ENCODE data around the gene PCBP3. TPM values are rescaled to one million over a fixed set of nuclear protein-coding genes. Genes with fewer than 3 reads are reported as not detected.

Gene PCBP3
- total RNA-seq, 2 experiments from 2014 or later: 0.66 to 1.3 TPM

DNA sequence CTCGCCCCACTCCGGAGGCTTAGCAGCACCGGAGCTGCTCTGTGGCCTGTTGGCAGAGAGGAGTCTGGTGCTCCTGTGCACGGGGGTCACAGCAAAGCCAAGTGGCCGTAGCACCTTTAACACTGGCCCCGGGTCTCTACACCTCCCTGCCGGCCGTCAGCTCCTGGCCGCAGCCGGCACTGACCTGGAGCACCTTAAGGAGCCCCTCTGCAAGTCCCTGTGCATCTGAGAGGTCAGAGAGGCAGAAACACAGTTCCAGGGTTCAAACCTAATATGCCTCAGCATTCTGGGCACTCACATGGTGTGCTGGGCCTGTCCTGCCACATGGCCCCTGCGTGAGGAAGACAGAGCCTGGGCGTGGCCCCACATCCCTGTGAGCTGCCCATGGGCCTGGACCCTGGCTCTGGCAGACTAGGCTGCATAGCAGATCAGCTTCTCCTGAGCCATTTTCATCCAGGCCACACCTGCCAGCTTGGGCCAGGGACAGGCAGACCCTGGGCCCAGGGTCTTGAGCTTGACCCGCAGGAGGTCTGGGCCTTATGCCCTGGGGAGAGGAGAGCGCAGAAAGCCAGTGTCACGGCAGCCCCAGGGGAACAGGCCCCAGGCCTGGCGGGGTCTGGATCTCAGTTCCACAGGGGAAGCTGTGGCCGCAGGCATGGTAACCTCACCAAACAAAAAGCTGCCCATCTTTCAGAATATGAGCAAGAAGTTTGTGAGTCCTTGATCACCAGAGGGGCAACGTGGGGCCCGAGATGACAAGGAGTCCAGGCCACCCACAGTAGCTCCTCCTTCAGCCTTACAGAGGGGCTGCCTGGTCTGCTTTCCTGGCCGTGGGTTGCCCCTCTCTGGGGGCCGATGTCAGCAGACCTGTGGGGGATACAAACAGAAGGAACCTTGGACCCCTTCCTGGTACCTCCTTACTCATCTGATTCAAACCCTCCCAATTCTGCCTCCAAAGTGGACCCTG is 192.1 kb downstream of the PCBP3 start:
- Mint-ChIP-seq H3K27ac (no peak overlapping the region), H3K9me3 (no peaks in the 10 kb centered on the region), H3K36me3 (peaks cover 3% of the 10 kb centered on the region), H3K4me3 (no peak overlapping the region), H3K4me1 (peaks cover 3% of the 10 kb centered on the region), H3K27me3 (no peaks in the 10 kb centered on the region)
- no peak for DNase-seq

DNA sequence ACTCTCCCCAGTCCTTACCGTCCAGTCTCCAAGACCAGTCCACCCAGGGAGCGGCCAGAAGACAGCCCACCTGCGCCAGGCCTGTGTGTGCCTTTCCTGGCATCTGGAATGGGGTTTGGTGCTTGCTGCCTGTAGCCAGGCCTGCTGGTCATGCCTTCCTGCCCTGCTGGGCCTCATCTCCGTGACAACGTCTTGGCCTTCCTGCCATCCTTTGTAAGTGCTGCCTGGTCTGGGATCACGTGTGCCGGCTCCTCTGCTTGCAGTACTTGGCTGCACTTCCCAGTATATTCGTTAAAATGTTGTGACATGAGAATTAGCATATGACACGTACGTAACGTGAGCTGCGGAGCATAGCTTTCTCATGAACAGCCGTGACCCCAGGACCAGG is 192.7 kb downstream of the PCBP3 start:
- Mint-ChIP-seq H3K4me3 (no peak overlapping the region), H3K27me3 (no peaks in the 10 kb centered on the region), H3K27ac (no peak overlapping the region), H3K4me1 (peaks cover 3% of the 10 kb centered on the region), H3K9me3 (peaks cover 3% of the 10 kb centered on the region), H3K36me3 (peaks cover 3% of the 10 kb centered on the region)
- DNase-seq: no peak

DNA sequence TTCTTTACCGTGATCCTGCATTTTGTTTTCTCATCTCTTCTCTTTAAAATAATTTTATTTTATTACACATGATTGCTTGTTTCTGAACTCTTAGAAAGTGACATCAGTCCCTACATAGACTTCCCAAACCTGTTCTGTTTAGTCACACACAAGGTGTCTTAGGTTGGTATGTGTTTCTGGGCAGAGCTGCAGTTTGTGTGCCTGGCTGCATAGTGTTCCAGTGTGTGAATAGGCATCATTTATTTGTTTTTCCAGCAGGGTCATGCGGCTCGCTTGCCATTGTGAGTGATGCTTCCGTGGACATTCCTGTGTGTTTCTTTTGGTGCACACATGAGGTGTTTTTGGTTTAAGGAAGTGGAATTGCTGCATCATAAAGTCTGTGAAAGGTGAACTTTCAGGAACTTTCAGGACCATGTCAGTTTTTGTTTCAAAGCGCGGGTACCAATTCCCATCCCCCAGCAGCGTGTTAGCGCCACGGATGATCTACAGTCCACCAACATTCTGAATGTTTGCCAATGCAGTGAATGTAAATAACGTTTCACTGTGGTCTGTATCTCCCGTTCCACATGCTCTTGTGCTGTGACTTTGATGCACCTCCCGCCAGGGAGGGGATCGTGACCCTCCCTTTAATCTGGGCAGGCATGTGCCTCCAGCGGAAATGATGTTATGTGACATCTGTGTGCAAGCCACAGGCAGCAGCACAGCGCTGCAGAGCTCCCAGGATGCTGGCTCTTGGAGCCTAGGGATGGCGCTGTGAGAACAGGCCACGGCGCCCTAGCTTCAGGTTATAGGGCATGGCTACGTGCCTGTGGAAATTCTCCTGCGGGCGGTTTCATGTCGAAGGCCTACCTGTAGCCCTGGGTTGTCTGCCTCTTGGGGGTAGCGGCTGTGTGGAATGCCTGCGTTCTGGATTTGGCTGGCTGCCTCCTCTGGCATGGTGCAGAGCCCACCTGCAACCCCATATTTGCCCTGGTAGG is 193.5 kb downstream of the PCBP3 start:
- Mint-ChIP-seq H3K27ac (no peak overlapping the region), H3K4me3 (no peak overlapping the region), H3K27me3 (no peaks in the 10 kb centered on the region), H3K36me3 (peaks cover 3% of the 10 kb centered on the region), H3K9me3 (peaks cover 7% of the 10 kb centered on the region), H3K4me1 (peaks cover 3% of the 10 kb centered on the region)
- DNase-seq: no peak

DNA sequence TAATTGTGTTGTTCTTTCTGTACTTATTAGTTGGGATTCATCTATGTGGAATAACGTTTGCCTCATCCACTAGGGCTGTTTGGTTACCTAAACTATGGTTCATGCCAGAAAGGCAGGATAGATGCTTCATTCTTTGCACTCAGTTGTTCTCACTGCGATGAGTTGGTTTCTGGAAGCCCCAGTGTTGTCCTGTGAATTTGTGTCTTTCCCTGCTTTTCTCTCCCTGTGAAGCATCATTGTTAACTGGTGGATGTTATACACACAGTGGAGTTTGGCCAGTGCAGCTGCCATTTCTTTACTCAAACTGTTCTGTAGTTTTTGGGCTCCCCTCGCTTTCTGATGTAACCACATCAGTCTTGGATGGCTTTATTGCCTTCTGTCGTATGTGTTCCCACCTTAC is 194.4 kb downstream of the PCBP3 start:
- DNase-seq: no peak
- no peaks in the 10 kb centered on the region for H3K27me3 Mint-ChIP-seq
- H3K36me3 Mint-ChIP-seq: peaks cover under 1% of the 10 kb centered on the region
- H3K4me1 Mint-ChIP-seq: no peaks in the 10 kb centered on the region
- peaks cover 7% of the 10 kb centered on the region for H3K9me3 Mint-ChIP-seq
- H3K27ac Mint-ChIP-seq: no peak overlapping the region
- no peak overlapping the region for H3K4me3 Mint-ChIP-seq

DNA sequence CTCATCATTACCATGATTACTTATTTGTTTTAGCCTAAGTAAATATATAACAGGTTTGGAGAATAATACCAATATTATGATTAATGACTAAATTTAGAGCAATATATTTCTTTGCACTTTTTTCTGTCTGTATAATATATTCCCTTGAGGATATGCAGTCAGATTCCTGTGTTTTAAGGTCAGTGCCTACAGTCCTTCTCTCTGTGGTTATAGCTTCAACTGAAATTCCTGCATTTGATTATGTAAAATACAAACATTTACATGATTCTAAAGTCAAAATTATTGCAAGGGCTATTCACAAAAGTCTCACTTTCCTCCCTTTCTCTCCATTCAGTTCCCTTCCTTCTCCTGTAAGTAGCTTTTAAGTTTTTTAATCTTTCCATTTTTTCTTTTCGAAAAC is 195.1 kb downstream of the PCBP3 start:
- no peaks in the 10 kb centered on the region for H3K27me3 Mint-ChIP-seq
- H3K27ac Mint-ChIP-seq: no peak overlapping the region
- no peaks in the 10 kb centered on the region for H3K36me3 Mint-ChIP-seq
- no peak for DNase-seq
- peaks cover 7% of the 10 kb centered on the region for H3K9me3 Mint-ChIP-seq
- H3K4me1 Mint-ChIP-seq: no peaks in the 10 kb centered on the region
- no peak overlapping the region for H3K4me3 Mint-ChIP-seq

DNA sequence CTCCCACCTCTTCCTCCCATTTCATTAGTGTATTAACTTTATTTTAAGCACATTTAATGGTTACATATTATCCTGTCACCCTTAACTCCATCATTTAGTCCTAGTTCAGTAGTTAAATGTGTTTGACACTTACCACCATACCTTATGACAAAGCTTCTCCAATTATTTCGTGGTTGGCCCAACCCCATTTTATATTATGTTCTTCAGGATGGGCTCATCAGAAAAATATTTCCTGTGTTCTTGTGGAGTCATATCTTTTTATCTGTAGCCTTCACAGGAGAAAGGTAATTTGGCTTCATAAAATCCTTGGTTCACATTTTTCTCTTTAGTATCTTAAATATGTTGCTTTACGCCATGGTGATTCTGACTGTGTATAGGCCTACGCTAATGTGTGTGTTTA is 195.7 kb downstream of the PCBP3 start:
- Mint-ChIP-seq H3K27me3 (no peaks in the 10 kb centered on the region), H3K36me3 (no peaks in the 10 kb centered on the region), H3K4me3 (no peak overlapping the region), H3K27ac (no peak overlapping the region), H3K9me3 (peaks cover 7% of the 10 kb centered on the region), H3K4me1 (no peaks in the 10 kb centered on the region)
- DNase-seq: no peak

DNA sequence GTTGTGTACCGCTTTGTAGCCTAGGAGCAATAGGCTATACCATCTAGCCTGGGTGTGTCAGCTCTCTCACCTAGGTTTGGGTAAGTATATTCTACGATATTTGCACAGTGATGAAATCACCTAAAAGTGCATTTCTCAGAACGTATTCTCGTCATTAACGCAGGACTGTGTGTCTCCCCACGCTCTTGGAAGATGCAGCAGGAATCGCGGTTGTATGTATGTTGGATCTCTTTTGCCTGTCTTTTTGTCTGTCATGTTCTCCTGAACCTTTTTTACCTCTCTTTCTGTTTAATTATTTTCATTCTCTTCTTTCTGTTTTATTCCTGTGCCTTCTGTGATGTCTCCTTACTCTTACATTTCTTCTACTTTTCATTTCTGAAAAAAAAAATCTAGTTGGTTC is 197.5 kb downstream of the PCBP3 start:
- Mint-ChIP-seq H3K36me3 (no peaks in the 10 kb centered on the region), H3K4me1 (peaks cover 5% of the 10 kb centered on the region), H3K27me3 (no peaks in the 10 kb centered on the region), H3K27ac (no peak overlapping the region), H3K4me3 (no peak overlapping the region), H3K9me3 (peaks cover 7% of the 10 kb centered on the region)
- no peak for DNase-seq

DNA sequence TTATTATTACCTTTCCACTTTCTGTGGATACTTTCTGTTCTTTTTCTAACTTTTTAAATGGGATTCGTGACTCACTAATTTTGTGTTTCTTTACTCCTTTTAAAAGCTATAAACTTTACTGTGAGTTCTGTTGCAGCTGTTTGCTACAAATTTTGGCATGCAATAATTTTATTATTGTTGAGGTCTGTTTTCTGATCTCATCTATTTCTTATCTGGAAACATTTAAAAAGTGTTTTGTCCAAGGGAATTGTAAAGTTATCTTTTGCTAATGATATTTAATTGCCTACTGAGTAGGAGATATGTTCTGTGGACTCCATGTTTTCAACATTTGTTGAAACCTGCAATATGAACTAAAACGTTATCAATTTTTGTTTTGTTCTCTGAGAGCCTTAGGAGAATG is 199.9 kb downstream of the PCBP3 start:
- no peaks in the 10 kb centered on the region for H3K27me3 Mint-ChIP-seq
- H3K4me1 Mint-ChIP-seq: peaks cover 5% of the 10 kb centered on the region
- H3K4me3 Mint-ChIP-seq: no peak overlapping the region

DNA sequence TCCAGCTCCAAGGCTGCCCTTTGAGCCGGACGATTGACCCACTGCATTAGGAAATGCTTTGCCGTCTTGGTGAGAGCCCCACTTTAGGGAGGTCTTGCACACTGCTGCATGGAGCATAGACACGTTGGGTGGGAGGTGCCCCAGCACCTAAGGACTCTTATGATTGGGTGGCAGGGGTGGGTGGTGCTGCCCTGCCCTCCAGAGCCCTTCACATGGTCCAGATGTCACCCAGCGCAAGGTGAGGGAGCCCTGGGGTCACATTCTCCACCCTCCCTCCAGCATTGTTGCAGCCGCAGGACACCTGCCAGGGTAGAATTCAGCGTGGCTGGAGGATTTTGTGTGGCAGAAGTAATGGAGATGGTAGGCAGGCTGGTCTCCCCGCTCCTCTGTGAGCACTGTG is 200.7 kb downstream of the PCBP3 start:
- no peaks in the 10 kb centered on the region for H3K36me3 Mint-ChIP-seq
- no peaks in the 10 kb centered on the region for H3K27me3 Mint-ChIP-seq
- no peak for DNase-seq
- H3K4me3 Mint-ChIP-seq: no peak overlapping the region
- no peak overlapping the region for H3K27ac Mint-ChIP-seq
- H3K4me1 Mint-ChIP-seq: peaks cover 5% of the 10 kb centered on the region
- H3K9me3 Mint-ChIP-seq: peaks cover 7% of the 10 kb centered on the region

More for the DNA sequence above, 199.9 kb downstream of the PCBP3 start:
- Mint-ChIP-seq H3K9me3 (peaks cover 7% of the 10 kb centered on the region), H3K36me3 (no peaks in the 10 kb centered on the region), H3K27ac (no peak overlapping the region)
- no peak for DNase-seq

DNA sequence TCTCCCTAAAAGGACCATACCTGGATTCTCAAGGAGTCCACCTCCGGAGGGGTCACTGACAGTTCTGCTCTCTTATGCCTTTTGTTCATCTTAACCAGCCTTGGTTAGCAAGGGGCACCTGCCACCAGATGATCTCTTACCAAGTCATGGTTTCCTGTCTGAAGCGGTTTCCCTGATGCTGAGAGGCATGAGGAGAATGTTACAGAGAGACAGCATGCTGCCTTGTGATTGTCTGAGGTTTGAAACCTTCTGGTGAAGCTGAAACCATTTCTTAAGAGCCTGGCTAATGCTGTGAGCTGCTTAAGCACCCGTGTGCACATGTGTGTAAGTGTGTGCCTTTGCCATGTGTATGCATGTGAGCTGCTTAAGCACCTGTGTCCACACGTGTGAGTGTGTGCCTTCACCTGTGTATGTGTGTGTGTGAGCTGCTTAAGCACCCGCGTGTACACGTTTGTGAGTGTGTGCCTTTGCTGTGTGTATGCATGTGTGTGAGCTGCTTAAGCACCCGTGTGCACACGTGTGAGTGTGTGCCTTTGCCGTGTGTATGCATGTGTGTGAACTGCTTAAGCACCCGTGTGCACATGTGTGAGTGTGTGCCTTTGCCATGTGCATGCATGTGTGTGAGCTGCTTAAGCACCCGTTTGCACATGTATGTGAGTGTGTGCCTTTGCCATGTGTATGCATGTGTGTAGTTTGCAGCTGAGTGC is 201.7 kb downstream of the PCBP3 start:
- no peaks in the 10 kb centered on the region for H3K36me3 Mint-ChIP-seq
- H3K4me1 Mint-ChIP-seq: peaks cover 5% of the 10 kb centered on the region
- no peak overlapping the region for H3K27ac Mint-ChIP-seq
- H3K9me3 Mint-ChIP-seq: peaks cover 7% of the 10 kb centered on the region
- DNase-seq: no peak
- no peak overlapping the region for H3K4me3 Mint-ChIP-seq
- H3K27me3 Mint-ChIP-seq: no peaks in the 10 kb centered on the region

DNA sequence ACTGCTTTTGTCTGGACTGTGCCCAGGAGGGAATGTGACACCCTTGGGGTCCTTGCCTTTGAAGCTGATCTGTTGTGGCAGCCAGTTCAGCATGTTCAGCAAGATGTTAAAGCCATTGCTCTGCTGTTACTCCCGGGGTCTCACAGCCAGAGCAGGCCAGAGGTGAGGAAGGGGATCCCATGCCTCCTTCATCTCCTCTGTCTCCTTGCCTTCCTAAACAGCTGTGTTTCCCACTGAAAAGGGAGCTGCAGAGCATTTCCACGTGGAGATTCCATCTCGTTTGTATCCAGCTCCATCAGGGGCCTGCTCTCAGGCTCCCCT is 202.2 kb downstream of the PCBP3 start:
- Mint-ChIP-seq H3K4me3 (no peak overlapping the region), H3K27me3 (no peaks in the 10 kb centered on the region), H3K36me3 (no peaks in the 10 kb centered on the region), H3K27ac (no peak overlapping the region), H3K4me1 (peaks cover 5% of the 10 kb centered on the region), H3K9me3 (peaks cover 7% of the 10 kb centered on the region)
- no peak for DNase-seq

DNA sequence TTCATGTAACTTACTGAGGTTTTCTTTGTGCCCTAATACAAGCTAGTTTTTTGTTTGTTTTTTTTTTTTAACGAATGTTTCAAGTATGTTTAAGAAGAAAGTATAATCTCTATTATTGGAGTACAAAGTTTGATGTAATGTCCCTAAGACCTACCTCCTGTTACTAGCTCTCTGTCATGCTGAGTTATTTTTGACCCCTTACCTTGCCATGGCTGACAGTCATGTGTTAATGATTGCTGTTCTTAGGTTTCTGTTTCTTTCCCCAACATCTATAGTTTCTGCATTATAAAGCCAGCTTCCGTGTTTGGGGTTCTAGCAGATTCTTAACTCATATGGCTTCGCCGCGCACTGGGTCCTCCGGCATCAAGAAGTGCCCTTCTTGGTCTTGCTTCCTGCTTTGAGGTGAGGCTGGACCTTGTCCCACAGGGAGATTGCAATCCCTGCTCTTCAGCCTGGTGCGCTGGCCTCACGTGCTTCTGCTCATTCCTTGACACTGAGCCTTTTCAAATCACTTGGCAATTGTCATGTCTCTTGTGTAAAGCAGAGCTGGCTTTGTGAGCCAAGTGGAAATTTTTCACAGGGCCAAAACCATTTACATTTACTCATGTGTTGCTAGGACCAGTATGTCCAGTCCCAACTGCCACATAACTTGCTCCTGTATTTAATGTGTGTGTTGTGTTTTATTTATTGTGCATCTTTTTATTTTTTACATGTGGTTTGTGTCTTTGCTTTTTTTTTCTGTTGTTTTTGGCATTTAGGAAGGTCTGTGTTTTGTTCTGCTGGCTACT is 203.0 kb downstream of the PCBP3 start:
- DNase-seq: no peak
- Mint-ChIP-seq H3K27ac (no peak overlapping the region), H3K27me3 (peaks cover 3% of the 10 kb centered on the region), H3K4me3 (no peak overlapping the region), H3K36me3 (no peaks in the 10 kb centered on the region), H3K4me1 (peaks cover 5% of the 10 kb centered on the region), H3K9me3 (peaks cover under 1% of the 10 kb centered on the region)

DNA sequence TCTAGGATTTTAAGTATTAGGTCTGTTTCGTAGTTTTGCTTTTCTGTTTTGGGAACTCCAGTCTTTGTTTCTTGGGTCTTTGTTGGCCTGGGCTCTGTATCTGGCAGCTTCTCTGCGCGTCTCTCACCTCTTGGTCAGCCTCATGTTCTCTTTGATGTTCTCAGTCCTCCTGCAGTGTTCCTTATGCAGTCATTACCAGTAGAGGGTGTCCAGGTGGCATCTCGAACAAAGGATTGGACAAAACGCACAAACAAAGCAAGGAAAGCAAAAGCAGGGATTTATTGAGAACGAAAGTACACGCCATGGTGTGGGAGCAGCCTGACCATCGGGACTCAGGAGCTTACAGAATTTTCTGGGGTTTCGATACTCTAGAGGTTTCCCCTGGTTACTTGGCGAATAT is 204.3 kb downstream of the PCBP3 start:
- H3K27ac Mint-ChIP-seq: no peak overlapping the region
- peaks cover 5% of the 10 kb centered on the region for H3K4me1 Mint-ChIP-seq
- DNase-seq: no peak
- no peak overlapping the region for H3K4me3 Mint-ChIP-seq
- H3K36me3 Mint-ChIP-seq: no peaks in the 10 kb centered on the region
- H3K27me3 Mint-ChIP-seq: peaks cover 3% of the 10 kb centered on the region
- no peaks in the 10 kb centered on the region for H3K9me3 Mint-ChIP-seq

DNA sequence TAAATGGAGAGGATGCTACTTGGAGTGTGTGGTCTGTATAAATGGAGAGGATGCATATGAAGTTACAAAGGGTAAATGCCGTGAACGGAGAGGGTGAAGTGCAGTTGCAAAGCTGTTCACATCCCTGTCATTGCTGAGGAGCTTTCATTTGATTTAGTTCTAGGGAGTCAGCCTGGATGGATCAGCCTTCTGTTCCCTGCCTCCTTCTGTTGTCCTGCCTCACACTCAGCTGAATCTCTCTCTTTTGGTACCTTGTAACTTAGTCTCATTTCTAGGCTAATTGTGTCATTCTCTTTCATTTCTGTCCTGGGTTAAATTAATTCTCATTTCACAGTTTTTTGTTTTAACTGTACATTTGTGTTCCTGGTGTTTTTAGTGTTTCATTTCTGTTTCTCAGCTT is 204.8 kb downstream of the PCBP3 start:
- Mint-ChIP-seq H3K27me3 (peaks cover 3% of the 10 kb centered on the region), H3K4me1 (peaks cover 5% of the 10 kb centered on the region), H3K9me3 (no peaks in the 10 kb centered on the region), H3K36me3 (no peaks in the 10 kb centered on the region), H3K27ac (no peak overlapping the region), H3K4me3 (no peak overlapping the region)
- no peak for DNase-seq

All from activated naive CD8-positive, alpha-beta T cell treated with anti-CD3 and anti-CD28 coated beads for 36 hours (primary cell).